ENCODE data around the gene PRKAG2.

Gene PRKAG2

GRCh38 chr7:151694828-151695580 lies 181.9 kb downstream of the PRKAG2 start:
- DNase-seq (ENCODE audit: low spot score): no peak

DNA sequence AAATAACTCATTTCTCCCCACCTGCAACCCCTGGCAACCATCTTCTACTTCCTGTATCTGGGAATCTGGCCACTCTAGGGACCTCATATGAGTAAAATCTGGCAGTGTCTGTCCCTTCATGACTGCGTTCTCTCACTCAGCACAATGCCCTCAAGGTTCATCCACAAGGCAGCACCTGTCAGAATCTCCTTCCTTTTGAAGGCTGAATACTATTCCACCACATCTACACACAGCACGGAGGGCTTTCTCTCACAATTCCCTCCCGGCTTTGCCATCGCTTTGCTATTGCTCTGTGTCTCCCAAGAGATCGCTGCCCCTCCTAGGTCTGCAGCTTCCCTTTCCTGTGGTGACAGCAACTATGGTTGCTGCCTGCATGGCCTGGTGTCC lies 182.5 kb downstream of the PRKAG2 start:
- DNase-seq (ENCODE audit: low spot score): no peak

DNA sequence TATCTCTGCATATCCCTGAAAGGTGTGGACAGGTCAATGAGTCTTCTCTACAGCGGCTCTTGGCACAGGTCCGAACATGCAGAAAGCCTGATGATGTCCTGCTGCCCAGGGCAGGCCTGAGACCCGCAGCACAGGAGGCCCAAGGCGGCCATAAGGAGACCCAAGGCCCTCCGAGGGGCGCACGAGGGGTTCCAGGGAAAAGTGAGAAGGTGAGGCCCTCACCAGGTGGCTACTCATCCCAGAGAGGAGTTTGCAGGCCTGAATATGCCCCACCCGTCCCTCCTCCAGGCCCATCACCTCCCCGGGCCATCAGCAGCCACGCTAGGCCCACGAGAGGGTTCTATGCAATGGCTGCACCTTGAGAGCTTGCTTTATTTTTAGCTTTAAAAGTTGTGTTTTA lies 183.8 kb downstream of the PRKAG2 start:
- DNase-seq (ENCODE audit: low spot score): no peak

GRCh38 chr7:151692721-151693120 lies 184.2 kb downstream of the PRKAG2 start:
- no peak for DNase-seq (ENCODE audit: low spot score)

- DNase-seq (ENCODE audit: low spot score): no peak
These were observed 185.5 kb downstream of the PRKAG2 start for GRCh38 chr7:151691449-151691848.

DNA sequence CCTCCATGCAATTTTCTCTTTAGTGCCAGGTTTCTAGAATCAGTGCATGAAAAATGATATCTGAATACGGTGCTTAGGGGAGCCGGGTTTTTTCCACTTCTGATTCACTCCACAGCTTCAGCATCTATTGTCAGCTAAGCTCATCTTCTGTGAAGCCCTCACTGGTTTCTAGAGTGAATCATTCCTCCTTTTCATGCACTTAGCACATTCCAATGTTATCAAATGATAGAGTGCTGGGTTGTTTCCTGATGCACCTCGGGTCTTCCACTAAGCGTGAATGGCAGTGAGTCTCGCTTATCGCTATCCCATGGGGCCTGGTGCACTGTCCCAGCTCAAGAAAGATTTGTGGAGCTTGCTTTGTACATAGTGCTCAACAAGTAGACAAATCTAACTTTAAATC lies 186.3 kb downstream of the PRKAG2 start:
- DNase-seq (ENCODE audit: low spot score): no peak

DNA sequence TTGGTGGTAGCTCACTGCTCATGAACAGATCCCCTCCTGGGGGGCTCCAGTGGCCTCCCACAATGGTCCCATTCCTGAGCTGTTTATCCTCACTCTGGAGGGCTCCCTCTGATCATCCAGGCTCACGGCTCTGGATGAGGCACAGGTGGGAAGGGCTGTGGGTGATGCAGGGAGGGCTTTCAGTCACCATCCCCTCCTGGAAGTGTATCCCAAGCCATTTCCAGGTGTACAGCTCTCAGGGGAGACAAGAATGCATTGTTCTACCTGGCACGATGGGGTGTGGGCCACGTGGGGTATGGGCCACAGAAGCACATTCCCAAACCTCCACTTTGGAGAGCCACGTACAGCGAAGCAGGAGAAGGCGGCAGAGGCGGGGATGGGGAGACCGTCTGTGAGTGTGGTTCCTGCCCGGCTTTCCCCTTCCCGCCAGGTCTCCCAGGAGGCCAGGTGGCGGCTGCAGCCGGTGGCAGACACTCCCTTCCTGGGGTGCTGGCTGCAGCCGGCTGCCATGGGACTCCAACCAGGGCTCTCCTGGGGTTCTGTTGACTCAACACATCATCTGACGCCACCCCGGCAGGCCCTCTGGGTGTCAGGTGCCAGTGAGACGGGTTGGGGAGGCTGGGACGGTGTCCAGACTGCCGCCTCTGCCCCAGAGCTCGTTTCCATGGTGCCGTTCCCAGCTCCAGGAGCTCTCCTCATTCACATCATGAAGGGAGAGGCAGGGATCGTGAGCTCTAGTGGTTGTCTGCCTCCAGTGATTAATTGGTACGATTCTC lies 187.5 kb downstream of the PRKAG2 start:
- no peak for DNase-seq (ENCODE audit: low spot score)

- no peak for DNase-seq (ENCODE audit: low spot score)
These were observed 188.6 kb downstream of the PRKAG2 start for GRCh38 chr7:151688236-151688780.

DNA sequence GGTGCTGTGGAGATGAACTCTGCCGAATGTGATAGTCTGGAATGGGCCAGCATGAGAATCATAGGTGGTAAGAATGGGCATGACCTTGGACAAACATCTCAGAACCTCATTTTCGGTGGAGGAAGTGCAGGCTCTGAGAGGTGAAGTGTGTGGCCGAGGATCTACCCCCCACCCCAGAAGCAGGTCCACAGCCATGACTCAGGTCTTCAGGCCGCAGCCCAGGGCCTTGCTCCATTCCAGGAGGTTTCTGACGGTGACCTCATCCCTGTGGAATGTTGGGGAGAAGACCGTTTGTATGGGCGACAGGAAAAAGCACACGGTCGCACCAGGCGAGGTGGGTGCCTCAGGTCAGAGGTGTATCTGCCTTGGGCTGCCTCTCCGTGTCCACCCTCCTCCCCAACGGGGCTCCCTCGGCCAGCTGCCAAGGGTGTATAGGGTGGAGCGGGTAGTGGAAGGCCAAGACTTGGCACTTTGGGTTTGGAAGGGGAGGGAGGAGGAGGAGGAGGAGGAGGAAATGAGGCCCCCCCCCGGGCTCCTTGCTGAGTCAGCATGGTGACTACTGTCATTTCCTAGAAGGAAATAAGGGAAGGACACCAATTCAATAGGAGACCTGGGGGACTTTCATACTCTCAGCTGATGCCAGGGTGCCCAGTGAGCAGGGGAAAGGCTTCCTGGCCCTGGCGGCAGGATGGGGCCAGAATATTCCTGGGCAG lies 189.2 kb downstream of the PRKAG2 start:
- DNase-seq (ENCODE audit: low spot score): peak; percentile 95

GRCh38 chr7:151686826-151687225 lies 190.1 kb downstream of the PRKAG2 start:
- no peak for DNase-seq (ENCODE audit: low spot score)

GRCh38 chr7:151686016-151686766 lies 190.7 kb downstream of the PRKAG2 start:
- DNase-seq (ENCODE audit: low spot score): no peak

- no peak for DNase-seq (ENCODE audit: low spot score)
These were observed 192.3 kb downstream of the PRKAG2 start for GRCh38 chr7:151684408-151685175.

GRCh38 chr7:151683615-151684407 lies 193.1 kb downstream of the PRKAG2 start:
- no peak for DNase-seq (ENCODE audit: low spot score)

DNA sequence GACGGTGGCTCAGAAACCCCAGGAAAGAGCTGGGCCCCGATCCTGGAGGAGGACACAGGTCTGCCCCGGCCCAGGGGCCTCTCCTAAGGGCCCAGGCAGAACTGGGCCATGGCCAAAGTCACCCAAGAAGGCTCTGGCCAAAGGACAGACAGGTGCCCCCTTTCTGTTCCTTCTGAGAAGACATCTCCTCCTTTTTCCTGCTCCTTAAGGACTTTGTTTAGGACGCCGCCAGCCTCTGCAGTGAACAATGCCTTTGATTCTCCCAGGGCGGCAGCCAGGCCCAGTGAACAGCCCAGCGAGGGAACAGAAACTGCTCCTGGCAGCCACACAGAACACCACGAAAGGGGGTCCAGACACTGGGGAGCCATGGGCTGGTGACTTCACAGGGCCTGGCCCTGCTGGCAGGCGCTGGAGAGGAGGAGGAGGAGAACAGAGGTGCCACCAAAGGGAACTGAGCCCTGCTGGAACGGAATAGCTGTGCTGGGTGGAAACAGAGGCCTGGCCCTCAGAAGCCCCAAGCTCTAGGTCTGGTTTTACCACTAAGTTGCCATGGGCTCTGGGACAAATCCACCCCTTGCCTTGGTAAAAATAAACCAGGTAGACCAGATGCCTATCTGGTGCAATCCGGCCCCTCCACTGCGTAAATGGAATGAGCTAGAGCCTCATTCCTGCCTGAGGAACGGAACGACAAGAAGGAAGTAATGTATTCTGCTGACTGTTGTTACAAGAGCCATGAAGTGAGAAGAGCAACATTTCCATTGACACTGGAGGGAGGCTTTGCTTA lies 193.9 kb downstream of the PRKAG2 start:
- no peak for DNase-seq (ENCODE audit: low spot score)

GRCh38 chr7:151681726-151682125 lies 195.2 kb downstream of the PRKAG2 start:
- DNase-seq (ENCODE audit: low spot score): no peak

DNA sequence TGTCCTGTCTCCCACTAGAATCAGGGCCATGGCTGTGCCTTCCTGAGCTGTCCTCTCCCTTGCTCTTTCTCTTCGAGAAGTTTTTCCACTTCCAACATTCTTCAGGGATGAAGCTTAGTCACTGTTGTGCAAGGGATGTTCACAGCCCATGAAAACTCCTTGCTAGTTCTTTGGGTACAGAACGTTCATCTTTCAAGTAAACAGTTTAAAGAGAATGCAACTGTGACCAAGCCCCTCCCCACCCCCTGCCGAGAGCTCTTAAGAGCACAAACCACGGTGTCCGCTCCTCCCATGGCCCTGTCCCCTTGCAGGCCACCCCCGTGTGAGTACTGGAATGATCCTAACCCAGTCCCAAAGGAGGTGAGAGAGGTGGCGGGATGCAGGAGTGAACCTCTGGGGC lies 196.1 kb downstream of the PRKAG2 start:
- no peak for DNase-seq (ENCODE audit: low spot score)

DNA sequence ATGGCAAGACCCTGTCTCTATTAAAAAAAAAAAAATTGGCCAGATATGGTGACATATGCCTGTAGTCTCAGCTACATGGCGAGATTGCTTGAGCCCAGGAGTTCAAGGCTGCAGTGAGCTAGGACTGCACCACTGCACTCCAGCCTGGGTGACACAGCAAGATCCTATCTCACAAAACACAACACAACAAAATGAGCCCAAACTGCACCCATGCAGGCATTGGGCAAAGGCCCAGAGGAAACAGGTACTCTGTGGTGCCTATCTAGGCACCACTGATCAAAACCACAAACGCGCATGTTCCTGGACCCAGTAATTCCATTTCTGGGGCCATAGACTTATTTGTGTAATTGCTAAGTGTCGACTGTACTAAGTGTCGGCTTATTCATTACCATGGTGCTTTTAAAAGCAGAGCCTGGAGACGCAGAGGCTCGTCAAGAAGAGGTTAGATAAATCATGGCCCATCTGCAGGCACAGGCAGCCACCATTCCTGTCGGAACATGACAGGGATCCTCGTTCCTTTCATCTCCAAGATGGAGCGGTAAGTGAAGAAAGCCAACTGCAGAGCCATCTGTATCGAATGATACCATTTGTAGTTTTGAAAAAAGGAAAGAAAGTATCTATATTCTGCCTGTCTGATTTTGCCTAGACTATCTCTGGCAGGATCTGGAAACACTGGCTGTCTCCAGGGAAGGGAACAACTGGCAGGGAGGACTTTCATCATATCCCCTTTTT lies 196.9 kb downstream of the PRKAG2 start:
- no peak for DNase-seq (ENCODE audit: low spot score)

DNA sequence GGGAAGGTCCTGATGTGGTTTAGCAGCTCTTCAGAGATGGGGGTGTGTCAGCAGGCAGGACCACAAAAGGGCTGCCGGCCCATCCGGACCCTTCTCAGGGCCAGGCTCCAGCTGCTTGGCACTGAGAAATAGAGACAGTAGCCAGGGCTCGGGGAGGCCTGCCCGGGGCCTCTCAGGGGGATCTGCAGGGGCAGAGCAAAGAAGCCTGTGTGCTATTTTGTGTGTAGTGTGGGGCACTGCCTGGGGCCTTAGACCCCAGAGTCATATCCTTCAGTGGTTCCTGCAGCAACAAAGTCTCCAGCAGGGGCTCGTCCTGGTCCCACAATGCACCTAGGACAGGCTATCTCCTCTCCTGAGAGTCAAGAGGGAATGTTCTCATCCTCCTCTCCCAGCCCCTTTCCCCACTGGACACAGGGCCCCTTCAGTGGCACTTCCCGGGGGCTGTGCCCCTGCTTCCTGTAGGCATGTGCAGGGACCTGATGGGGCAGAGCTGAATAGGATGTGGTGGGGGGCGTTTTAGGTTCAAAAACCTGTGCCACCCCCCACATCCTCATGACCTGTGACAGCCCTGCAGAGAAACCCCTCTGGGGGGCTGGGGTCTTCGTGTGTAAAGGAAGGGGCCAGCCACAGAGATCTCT lies 197.7 kb downstream of the PRKAG2 start:
- DNase-seq (ENCODE audit: low spot score): no peak

All from RKO (cell line).